ENCODE data around the gene TANGO2. TPM values are rescaled to one million over a fixed set of nuclear protein-coding genes. Genes with fewer than 3 reads are reported as not detected.
A peak's percentile ranks its signal among the peaks of the same experiment; 100 is the strongest.

TANGO2 gene
- total RNA-seq, 1 experiment from 2014 or later, result 14.6 TPM

DNA sequence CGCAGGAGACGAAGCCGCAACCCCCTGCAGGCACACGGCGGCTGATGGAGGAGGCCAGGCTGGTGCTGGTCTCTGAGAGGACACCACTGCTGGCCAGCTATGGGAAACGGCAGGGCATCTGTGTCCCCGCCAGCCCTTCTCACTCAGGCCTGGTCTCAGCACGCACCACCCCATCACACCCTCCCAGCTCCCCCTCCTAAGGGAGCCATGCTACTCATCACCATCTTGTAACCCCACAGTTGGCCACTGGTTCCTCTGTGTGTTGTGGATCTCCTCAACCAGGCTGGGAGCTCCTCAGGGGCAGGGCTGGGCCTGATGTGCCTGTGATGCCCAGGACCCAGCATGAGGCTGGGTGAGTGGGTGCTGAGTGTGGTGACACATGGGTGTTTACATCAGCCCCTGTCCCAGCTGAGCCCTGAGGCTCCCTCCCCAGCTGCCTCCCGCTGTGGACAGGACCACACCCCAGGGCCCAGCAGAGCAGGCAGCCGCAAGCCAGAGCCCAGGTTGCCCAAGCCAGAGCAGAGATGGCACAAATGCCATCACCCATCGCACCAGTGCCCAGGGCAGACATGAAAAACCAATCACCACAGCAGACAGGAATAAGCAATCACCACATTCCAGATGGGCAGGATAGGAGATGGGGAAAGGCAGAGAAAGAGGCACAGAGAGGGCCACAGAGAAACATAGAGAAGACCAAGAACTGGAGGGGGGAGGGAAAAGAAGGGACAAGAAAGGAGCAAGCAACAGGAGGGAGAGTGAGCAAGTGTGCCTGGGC lies 12.5 kb upstream of the TANGO2 start:
- Histone ChIP-seq H3K4me2 (ENCODE audit: insufficient read depth, insufficient read length, low read length) (no peak overlapping the region), H3K27me3 (ENCODE audit: insufficient read depth, low read length) (no peaks in the 10 kb centered on the region), H4K8ac (replicated peaks; ENCODE audit: insufficient read length, low read depth, low read length) (no peak overlapping the region), H3K23ac (ENCODE audit: insufficient read length, low read depth, low read length) (no peak overlapping the region), H3T11ph (ENCODE audit: low read length) (no peak overlapping the region), H3K27ac (ENCODE audit: insufficient read length, low read depth, low read length) (no peak overlapping the region), H3K4me1 (ENCODE audit: insufficient read depth, low read length) (no peaks in the 10 kb centered on the region), H2BK12ac (ENCODE audit: insufficient read length, low read depth, low read length) (no peak overlapping the region), H2AFZ (ENCODE audit: low read length) (no peak overlapping the region), H3K18ac (ENCODE audit: insufficient read length, low read depth, low read length) (no peak overlapping the region), H2BK15ac (ENCODE audit: low read depth, low read length) (no peak overlapping the region), H3K9me3 (ENCODE audit: control insufficient read depth, low read depth, low read length) (no peaks in the 10 kb centered on the region), H2BK120ac (ENCODE audit: low read depth, low read length, poor library complexity, severe bottlenecking) (no peak overlapping the region), H3K4ac (ENCODE audit: low read depth, low read length) (no peak overlapping the region), H3K14ac (ENCODE audit: insufficient read depth, low read length) (no peak overlapping the region; the same call in 1 of the 2 replicates), H3K23me2 (ENCODE audit: insufficient read length, low read depth, low read length, poor library complexity, severe bottlenecking) (no peaks in the 10 kb centered on the region), H4K20me1 (ENCODE audit: control insufficient read depth, insufficient read depth, insufficient read length) (no peaks in the 10 kb centered on the region), H4K91ac (ENCODE audit: insufficient read length, low read depth, low read length) (no peak overlapping the region), H2BK5ac (ENCODE audit: insufficient read length, low read length) (no peak overlapping the region), H2AK5ac (ENCODE audit: insufficient read length, low read length) (no peak overlapping the region), H3K9ac (ENCODE audit: extremely low read depth, insufficient read length, low read length) (no peak overlapping the region), H3K79me2 (ENCODE audit: insufficient read depth, low read length) (no peaks in the 10 kb centered on the region), H4K5ac (ENCODE audit: insufficient read length, low read depth, low read length) (no peak overlapping the region), H3K79me1 (ENCODE audit: insufficient read depth, low read depth, low read length, poor library complexity, severe bottlenecking) (no peaks in the 10 kb centered on the region), H3K56ac (ENCODE audit: insufficient read length, low read depth, low read length) (no peak overlapping the region), H2BK20ac (ENCODE audit: low read depth, low read length, poor library complexity, severe bottlenecking) (no peak overlapping the region)
- Mint-ChIP-seq H3K36me3 (ENCODE audit: insufficient read depth in 1 of 3, low read depth in 3 of 3) (peaks cover 0 to 18% (median 14%) of the 10 kb centered on the region in 3 experiments; a peak in 6 of 7 replicates), H3K27me3 (ENCODE audit: low read depth) (no peaks in the 10 kb centered on the region), H3K9me3 (peaks cover 16 to 19% of the 10 kb centered on the region in 2 experiments), H3K27ac (no peak overlapping the region; a peak in 1 of 7 replicates), H3K4me1 (peaks cover 5 to 8% of the 10 kb centered on the region in 2 experiments), H3K4me3 (peak overlapping the region in 1 of 2 experiments; percentile 19; a peak in 1 of 5 replicates)
- DNase-seq, result no peak
- no CpG with 5 or more reads among the region's 11 CpGs for WGBS (ENCODE audit: extremely low coverage, insufficient read length, low lambda C conversion rate)
- TF ChIP-seq CTCF (conservative IDR thresholded peaks at IDR 0.05), result no peak
